Stimulated activated CD4-positive, alpha-beta T cell treated with anti-CD3 and anti-CD28 coated beads, Interleukin-4, amount 100 ng/mL, for 4 hours (primary cell): ENCODE data around the gene SPIRE2.
"Not testable (repeated sequence)": the region's sequence is repeated elsewhere in the genome, so short reads cannot be mapped to it uniquely, and the experiment has no call there.

Source experiments
- DNase-seq, 2 experiments: peaks; one replicate each; pipeline ENCODE4 v3.0.0-alpha.2; 2020

SPIRE2 gene

GRCh38 chr16:89871895-89872294, 43.6 kb downstream of the SPIRE2 start:
- DNase-seq, result no peak

GRCh38 chr16:89873109-89873971, 45.1 kb downstream of the SPIRE2 start, which contains the start of gene TCF25:
Gene TCF25, plus strand, starts transcription at chr16:89873592. Its CDS starts 76 bp downstream, at chr16:89873668.
- peak; percentile 84 to 88 for DNase-seq

GRCh38 chr16:89873972-89874689, 45.9 kb downstream of the SPIRE2 start:
- peak; percentile 94 to 95 for DNase-seq

- not testable (repeated sequence) for DNase-seq
Observed at GRCh38 chr16:89879123-89879522, 50.8 kb downstream of the SPIRE2 start.

- no peak for DNase-seq
Observed at GRCh38 chr16:89880477-89881367, 52.4 kb downstream of the SPIRE2 start.

GRCh38 chr16:89881368-89881730, 53.1 kb downstream of the SPIRE2 start:
- DNase-seq, result no peak

- no peak for DNase-seq
Observed at GRCh38 chr16:89883346-89884040, 55.2 kb downstream of the SPIRE2 start.

- no peak for DNase-seq
Observed at GRCh38 chr16:89884041-89884421, 55.8 kb downstream of the SPIRE2 start.

- DNase-seq, result no peak
Observed at GRCh38 chr16:89887243-89887642, 59.0 kb downstream of the SPIRE2 start.

- peak; percentile 16 to 21 for DNase-seq
Observed at GRCh38 chr16:89890200-89890599, 61.9 kb downstream of the SPIRE2 start.

GRCh38 chr16:89890886-89891657, 62.8 kb downstream of the SPIRE2 start:
- no peak for DNase-seq

GRCh38 chr16:89892055-89892630, 63.9 kb downstream of the SPIRE2 start:
- no peak for DNase-seq

GRCh38 chr16:89892635-89893034, 64.4 kb downstream of the SPIRE2 start:
- no peak for DNase-seq

- DNase-seq, result no peak
Observed at GRCh38 chr16:89893642-89894548, 65.6 kb downstream of the SPIRE2 start.

GRCh38 chr16:89895482-89896250, 67.4 kb downstream of the SPIRE2 start:
- no peak for DNase-seq

- DNase-seq, result no peak
Observed at GRCh38 chr16:89897204-89897603, 68.9 kb downstream of the SPIRE2 start.

GRCh38 chr16:89898201-89898967, 70.1 kb downstream of the SPIRE2 start:
- no peak for DNase-seq

- no peak for DNase-seq
Observed at GRCh38 chr16:89899879-89900481, 71.7 kb downstream of the SPIRE2 start.
